ENCODE results near the gene SP6.

GRCh38 chr17:47843391-47843730 is 7.6 kb downstream of the SP6 start:
- TF ChIP-seq CTCF (IDR thresholded peaks at IDR 0.05; ENCODE audit: insufficient read depth, low read length) (no peak), POLR2AphosphoS5 (IDR thresholded peaks at IDR 0.05; ENCODE audit: low read depth) (no peak), SPI1 (IDR thresholded peaks at IDR 0.05; ENCODE audit: borderline replicate concordance, low read depth) (no peak)
